SU-DHL-6 (cell line): ENCODE measurements around the gene CFAP45.
A peak's percentile ranks its signal among the peaks of the same experiment; 100 is the strongest.

ENCODE experiments used
- H2AFZ ChIP-seq: fragments of 200-600 bp; sonication (generic); 2 replicates; pipeline ENCODE4 v1.6.1; 2014; ENCODE audit warnings: low read depth, mild to moderate bottlenecking, moderate library complexity, mixed read lengths, antibody characterized with exemption, low read length; ENCODE audit not compliant: severe bottlenecking
- H3F3A ChIP-seq: fragments of 200-600 bp; shearing (Covaris generic); 2 replicates; pipeline ENCODE4 v1.6.0; 2016; ENCODE audit warnings: antibody characterized with exemption, mild to moderate bottlenecking; ENCODE audit not compliant: insufficient read depth
- H3K27ac ChIP-seq: fragments of 200-600 bp; sonication (generic); 2 replicates; pipeline ENCODE4 v1.5.1; 2016; ENCODE audit warnings: low read depth, mild to moderate bottlenecking, low read length, moderate library complexity, mixed read lengths
- H3K27me3 ChIP-seq: fragments of 200-600 bp; sonication (generic), shearing (Covaris generic); 2 replicates; pipeline ENCODE4 v1.6.0; 2014; ENCODE audit warnings: mild to moderate bottlenecking, low read length
- H3K36me3 ChIP-seq: fragments of 200-600 bp; sonication (generic); 2 replicates; pipeline ENCODE4 v1.6.1; 2014; ENCODE audit warnings: mild to moderate bottlenecking, low read length, mixed read lengths
- H3K4me2 ChIP-seq: fragments of 300-600, 200-600 bp; shearing (Covaris generic), sonication (generic); 2 replicates; pipeline ENCODE4 v1.6.0; 2014; ENCODE audit warnings: low read length, low read depth, mild to moderate bottlenecking; ENCODE audit not compliant: poor library complexity, severe bottlenecking
- H3K4me3 ChIP-seq: fragments of 200-600 bp; sonication (generic); 2 replicates; pipeline ENCODE4 v1.5.1; 2014; ENCODE audit warnings: antibody characterized with exemption, low read length, mild to moderate bottlenecking, mixed read lengths; ENCODE audit not compliant: insufficient read depth, poor library complexity, severe bottlenecking
- H3K79me2 ChIP-seq: fragments of 200-600 bp; sonication (generic); 2 replicates; pipeline ENCODE4 v1.6.1; 2014; ENCODE audit warnings: mild to moderate bottlenecking, low read length, moderate library complexity; ENCODE audit not compliant: insufficient read depth
- H3K9ac ChIP-seq: fragments of 200-600 bp; sonication (generic); 2 replicates; pipeline ENCODE4 v1.7.0; 2014; ENCODE audit warnings: mild to moderate bottlenecking, low read length
- H3K9me2 ChIP-seq: fragments of 200-600 bp; sonication (generic); replicated peaks from 2 replicates; pipeline ENCODE4 v1.6.1; 2014; ENCODE audit warnings: low read length; ENCODE audit not compliant: insufficient read depth
- H3K9me3 ChIP-seq: fragments of 200-600 bp; sonication (generic); 2 replicates; pipeline ENCODE4 v1.6.1; 2014; ENCODE audit warnings: low read length, mixed read lengths; ENCODE audit not compliant: insufficient read depth
- H4K20me1 ChIP-seq: fragments of 200-600 bp; sonication (generic); 2 replicates; pipeline ENCODE4 v1.6.1; 2014; ENCODE audit warnings: low read depth, mild to moderate bottlenecking, antibody characterized with exemption, low read length, moderate library complexity, mixed read lengths
- CTCF ChIP-seq: fragments of 200-600 bp; sonication (generic); IDR thresholded peaks from one replicate; pipeline ENCODE4 v1.5.1; 2017; ENCODE audit warnings: antibody characterized with exemption, mild to moderate bottlenecking, low read length, moderate library complexity; ENCODE audit not compliant: insufficient read depth, poor library complexity, severe bottlenecking
- EZH2phosphoT487 ChIP-seq: fragments of 200-600 bp; sonication (generic), shearing (Covaris generic); conservative IDR thresholded peaks from 2 replicates; pipeline ENCODE4 v1.6.1; 2018; ENCODE audit warnings: mild to moderate bottlenecking, antibody characterized with exemption, low read length, moderate library complexity, mixed read lengths

CFAP45 gene

GRCh38 chr1:159829822-159830465 lies 70.0 kb downstream of the CFAP45 start:
- Histone ChIP-seq H3K27me3 (no peaks in the 10 kb centered on the region), H3K36me3 (no peaks in the 10 kb centered on the region), H3K9ac (no peak overlapping the region), H3K9me3 (no peaks in the 10 kb centered on the region), H3K4me3 (no peak overlapping the region), H3K9me2 (no peaks in the 10 kb centered on the region), H3K79me2 (no peaks in the 10 kb centered on the region), H2AFZ (no peak overlapping the region), H3K4me2 (no peak overlapping the region), H3F3A (no peaks in the 10 kb centered on the region), H3K27ac (no peak overlapping the region), H4K20me1 (no peaks in the 10 kb centered on the region)
- TF ChIP-seq EZH2phosphoT487 (no peak), CTCF (no peak)

GRCh38 chr1:159829273-159829634 lies 70.7 kb downstream of the CFAP45 start:
- no peak overlapping the region for H3K27ac ChIP-seq
- H3K4me3 ChIP-seq = no peak overlapping the region

GRCh38 chr1:159828581-159829272 lies 71.2 kb downstream of the CFAP45 start:
- Histone ChIP-seq H4K20me1 (no peaks in the 10 kb centered on the region), H3K4me2 (no peak overlapping the region), H3K9me2 (no peaks in the 10 kb centered on the region), H3F3A (no peaks in the 10 kb centered on the region), H3K79me2 (no peaks in the 10 kb centered on the region), H3K36me3 (no peaks in the 10 kb centered on the region), H3K9me3 (no peaks in the 10 kb centered on the region), H2AFZ (no peak overlapping the region), H3K4me3 (no peak overlapping the region), H3K27me3 (no peaks in the 10 kb centered on the region), H3K9ac (no peak overlapping the region), H3K27ac (no peak overlapping the region)
- TF ChIP-seq EZH2phosphoT487 (no peak), CTCF (no peak)

More at GRCh38 chr1:159829273-159829634, 70.7 kb downstream of the CFAP45 start:
- no peaks in the 10 kb centered on the region for H3K79me2 ChIP-seq
- TF ChIP-seq CTCF (peak; percentile 32), EZH2phosphoT487 (no peak)
- no peaks in the 10 kb centered on the region for H3K27me3 ChIP-seq
- H2AFZ ChIP-seq = no peak overlapping the region
- H3K9ac ChIP-seq = no peak overlapping the region
- H3K4me2 ChIP-seq = no peak overlapping the region
- no peaks in the 10 kb centered on the region for H3K36me3 ChIP-seq
- H3K9me2 ChIP-seq = no peaks in the 10 kb centered on the region
- H3K9me3 ChIP-seq = no peaks in the 10 kb centered on the region
- no peaks in the 10 kb centered on the region for H4K20me1 ChIP-seq
- H3F3A ChIP-seq = no peaks in the 10 kb centered on the region
